GM21737 (cell line): ENCODE measurements around the gene DRD4.
"Not testable (repeated sequence)": the region's sequence is repeated elsewhere in the genome, so short reads cannot be mapped to it uniquely, and the experiment has no call there.

ENCODE experiments used
- ATAC-seq: cut with Tn5 transposase; IDR thresholded peaks from one replicate; pipeline ENCODE4 v1.9.1; 2021; ENCODE audit warnings: mild to moderate bottlenecking, moderate library complexity; ENCODE audit not compliant: unreplicated experiment

The DRD4 gene

DNA sequence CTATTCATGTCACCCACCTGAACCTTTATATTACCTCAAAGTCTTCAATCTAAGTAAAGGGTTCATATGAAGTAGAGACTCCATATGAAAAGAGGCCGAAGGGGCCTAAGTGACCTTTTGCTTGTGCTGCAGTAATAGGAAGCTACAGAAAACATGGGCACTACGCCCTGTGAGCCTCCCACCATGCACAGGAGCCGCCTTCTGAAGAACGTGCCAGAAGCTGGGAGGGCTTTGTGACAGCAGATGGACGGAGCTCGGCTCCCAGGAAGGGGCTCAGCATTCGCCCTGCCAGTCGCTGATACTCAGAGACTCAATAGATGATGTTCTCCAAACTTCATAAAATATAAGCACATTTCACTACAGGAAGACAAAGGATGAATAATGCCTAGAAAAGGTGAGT is 36.8 kb downstream of the DRD4 start:
- no peak for ATAC-seq

DNA sequence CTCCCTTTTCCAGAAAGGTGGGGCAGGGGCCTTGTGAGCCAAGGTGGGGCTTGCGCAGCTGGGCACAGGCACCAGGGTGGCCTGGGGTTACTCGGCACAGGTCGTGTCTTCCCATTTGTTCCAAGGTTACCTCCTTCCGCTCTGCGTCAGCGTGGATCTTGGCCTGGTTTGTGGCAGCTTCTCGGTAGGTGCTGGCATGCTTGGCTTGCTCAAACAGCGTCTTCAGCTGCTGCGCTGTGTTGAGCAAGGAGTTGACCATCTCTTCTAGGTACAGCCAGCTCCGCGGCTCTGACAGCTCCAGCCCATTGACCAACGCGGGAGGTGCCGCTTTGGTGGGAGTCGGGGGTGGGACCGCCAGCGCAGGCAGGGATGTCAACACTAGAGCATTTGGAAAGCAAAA is 37.3 kb downstream of the DRD4 start:
- ATAC-seq: no peak

DNA sequence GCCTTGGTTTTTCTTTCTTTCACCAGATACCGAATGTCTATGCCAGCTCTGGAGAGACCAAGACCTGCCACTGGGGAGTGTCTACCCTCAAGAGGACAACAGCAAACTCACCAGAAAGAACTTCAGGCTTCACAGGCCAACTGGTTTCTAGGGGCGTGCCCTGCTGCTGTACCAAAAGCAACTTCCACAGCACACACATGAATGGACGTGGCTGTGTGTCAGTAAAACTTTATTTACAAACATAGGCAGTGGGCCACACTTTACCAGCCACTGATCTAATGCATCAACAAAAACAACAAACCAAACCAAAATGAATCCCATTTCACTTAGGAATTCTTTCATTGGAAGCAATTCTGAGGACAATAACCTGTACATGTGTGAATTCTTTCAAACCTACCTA is 41.2 kb downstream of the DRD4 start:
- ATAC-seq: no peak

DNA sequence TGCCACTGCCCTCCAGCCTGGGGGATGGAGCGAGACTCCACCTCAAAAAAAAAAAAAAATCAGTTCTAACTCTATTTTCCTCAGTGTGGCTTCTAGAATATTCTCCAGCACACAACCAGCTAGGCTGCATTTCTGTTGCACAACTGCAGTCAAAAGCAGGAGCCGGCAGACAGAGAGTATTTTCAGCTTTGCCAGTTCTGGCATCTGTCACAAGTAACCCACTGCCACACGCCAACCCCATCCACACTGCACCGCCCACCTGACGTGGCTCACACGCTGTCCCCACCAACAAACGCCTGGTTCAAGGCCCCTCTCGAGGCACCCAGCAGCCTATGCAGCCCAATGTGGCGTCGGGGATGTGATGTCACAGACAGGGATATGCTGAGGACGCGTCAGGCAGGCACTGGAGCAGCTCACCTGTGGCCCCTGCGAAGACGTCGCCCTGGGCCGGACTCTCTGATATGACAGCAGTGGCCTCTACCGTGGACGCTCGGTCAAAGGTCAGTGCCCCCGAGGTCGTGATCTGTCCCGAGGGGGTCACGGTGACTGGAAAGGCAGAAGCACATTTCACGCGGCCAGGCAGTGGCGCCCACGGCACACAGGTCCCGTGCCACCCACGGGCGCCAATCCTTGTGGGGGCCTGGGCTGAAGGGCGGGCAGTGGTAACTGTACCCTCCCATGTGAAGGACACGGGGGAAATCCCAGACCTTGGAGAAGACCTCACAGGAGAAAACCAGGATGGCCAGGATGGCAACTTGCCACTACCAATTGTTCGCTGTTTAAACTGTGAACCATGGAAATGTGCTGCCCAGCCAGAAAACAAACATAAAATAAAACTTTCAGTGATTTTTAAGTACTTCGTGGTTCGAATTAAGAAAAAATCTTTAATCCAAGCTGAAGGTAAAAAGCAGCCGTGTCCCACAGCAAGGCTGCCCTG is 42.5 kb downstream of the DRD4 start:
- ATAC-seq: no peak

DNA sequence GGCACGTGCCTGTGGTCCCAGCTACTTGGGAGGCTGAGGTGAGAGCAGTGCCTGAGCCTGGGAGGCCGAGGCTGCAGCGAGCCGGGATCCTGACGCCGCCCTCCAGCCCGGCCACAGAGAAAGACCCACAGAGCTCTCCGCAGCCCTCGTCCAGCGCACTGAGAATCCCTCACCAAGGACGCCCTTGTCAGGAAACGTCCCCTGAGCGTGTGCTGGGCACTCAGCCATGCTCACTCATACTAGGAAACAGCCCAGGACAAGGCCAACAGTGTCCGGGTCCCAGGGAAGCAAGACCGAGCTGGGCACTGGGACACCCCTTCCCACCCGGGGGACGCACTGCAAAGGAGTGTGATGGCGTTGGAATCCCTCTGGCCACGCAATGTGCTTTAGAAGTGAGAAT is 43.4 kb downstream of the DRD4 start:
- no peak for ATAC-seq

DNA sequence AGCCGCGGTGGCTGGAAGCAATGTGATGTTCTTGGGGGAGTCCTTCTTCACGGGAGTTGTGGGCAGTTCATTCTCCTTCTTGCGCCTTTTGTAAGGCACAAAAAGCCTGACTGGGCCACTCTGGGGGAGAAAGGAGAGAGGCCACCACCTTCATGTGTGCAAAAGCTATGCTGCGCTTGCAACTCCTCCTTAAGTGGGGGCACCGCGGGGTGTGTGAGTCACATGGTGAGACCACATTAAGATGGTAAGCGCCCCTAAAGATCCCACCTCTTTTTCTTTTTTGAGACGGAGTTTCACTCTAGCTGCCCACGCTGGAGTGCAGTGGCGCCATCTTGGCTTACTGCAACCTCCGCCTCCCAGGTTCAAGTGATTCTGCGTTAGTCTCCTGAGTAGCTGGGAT is 43.9 kb downstream of the DRD4 start:
- no peak for ATAC-seq

DNA sequence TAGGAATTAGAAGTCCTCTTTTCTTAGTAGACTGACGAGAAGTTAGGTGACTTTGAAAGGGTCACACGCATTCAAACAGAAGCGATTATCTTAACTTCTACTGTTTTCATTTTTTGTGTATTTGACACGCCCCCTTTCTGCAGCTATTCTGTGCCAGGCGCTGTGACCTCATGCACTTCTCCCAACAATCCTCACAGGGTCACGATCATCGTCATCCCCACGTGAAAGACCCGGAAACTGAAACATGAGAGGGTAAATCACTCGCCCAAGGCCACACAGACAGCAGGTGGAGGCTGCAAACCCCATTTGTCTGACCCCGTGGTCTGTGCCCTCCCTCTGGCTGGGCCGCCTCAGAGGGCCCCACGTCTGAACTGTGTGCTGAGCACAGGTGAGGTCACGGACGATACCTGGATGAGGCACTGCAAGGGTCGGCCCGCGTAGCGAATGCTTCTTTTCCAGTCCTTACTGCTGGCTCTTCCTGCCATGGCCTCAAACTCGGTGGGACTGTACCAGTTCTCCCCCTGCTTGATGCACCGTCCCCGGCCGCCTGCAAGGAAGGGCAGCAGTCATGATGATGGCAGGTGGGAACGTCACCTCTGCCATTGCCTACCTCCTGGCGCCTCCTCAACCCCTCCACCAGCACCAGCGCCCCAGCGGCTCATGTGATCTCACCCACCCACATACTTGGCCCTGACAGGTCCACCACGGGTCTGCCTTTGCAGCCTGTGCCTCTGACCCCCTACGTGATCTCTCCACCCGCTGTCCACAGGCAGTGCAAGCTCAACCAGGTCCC is 49.6 kb downstream of the DRD4 start:
- no peak for ATAC-seq

DNA sequence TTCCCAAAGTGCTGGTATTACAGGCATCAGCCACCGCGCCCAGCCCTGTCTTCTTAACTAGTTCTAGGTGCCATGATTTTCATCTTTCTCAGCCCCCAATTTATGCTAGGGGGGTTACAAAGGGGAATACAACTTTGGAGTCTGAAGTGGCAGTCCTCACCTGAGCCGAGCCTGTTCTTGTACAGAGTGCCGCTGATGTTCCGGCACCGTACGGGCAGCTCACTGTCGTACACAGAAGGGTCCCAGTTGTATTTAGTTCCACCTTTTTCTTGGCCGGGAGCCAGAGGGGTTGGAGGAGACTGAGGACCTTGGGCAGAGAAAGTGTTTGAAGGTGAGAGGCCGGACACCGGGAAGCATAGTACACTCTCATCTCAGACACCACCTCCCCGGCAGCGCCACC is 50.7 kb downstream of the DRD4 start:
- no peak for ATAC-seq

DNA sequence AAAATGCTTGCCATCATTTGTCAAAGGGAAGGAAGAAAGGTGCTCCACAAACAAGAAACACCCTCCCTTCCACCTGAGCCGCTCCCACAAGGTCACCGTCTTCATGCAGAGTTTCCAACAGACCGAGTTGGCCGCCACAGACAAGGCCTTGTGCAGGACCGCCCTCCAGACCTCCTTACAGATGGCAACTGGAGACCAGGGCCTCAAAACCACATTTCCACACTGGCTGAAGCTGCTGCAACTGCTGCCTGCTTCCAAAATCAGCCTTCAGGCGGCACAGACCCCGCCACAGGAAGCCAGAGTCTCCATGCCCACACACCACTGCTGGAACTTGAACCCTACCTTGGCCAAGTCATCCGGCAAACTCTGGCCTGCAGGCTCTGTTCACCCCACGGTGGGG is 51.6 kb downstream of the DRD4 start:
- no peak for ATAC-seq

DNA sequence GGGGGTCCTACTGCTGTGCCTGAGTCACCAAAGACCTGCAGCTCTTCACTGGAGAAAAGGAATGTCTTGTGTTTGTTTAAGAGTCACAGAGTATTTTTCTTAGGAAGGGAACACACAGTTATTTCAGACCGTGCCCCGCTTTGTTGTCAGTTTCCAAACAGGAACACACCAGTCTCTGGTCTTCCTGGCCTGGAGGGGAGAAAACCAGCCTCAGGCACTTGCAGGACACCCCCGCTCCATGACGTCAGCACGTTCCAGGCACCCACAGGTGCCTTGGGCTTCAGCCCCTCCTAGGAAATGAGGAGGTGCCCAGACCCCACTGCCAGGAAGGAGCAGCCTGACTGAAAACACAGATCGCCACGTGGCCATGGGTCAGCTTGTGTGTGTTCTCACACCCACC is 52.6 kb downstream of the DRD4 start:
- no peak for ATAC-seq

DNA sequence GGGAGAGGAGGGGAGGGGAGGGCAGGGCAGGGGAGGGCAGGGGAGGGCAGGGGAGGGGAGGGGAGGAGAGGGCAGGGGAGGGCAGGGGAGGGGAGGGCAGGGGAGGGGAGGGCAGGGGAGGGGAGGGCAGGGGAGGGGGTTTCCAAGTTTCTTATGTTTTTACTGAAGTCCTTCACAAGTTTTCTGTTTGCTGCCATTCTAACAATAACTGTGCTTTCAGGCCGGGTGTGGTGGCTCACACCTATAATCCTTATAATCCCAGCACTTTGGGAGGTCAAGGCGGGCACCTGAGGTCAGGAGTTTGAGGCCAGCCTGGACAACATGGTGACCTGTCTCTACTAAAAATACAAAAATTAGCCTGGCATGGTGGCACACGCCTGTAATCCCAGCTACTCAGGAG is 53.2 kb downstream of the DRD4 start:
- not testable (repeated sequence) for ATAC-seq
